IPS DF 19.7 (cell line): ENCODE measurements around the gene CLEC19A.

Experiments
- DNase-seq: peaks from one replicate; pipeline ENCODE4 v3.0.0-alpha.2; 2013; ENCODE audit warnings: low read depth, low spot score

The CLEC19A gene

DNA sequence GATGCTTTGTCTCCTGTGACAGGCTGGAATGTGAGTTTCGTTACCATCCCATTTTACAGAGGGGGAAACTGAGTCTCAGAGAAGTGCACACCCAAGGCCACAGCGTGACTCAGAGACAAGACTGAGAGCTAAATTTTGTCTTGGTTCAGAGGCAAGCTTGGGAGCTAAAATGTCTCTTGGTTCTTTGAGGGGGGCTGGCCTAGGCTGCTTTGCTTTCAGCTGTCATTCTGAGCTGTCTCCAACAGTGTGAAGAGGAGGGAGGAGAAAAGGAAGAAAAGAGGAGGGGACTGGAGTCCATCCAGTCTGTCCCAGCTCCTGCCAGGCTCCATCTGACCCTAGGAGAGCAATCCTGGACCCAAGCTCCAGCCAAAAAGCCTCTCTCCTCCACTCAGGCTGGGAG, at the start of gene CLEC19A:
Gene CLEC19A (plus strand): TSS at position 301 of the 400 bp plus-strand sequence. CDS start 121 bp downstream, outside the sequence.
- DNase-seq: no peak

DNA sequence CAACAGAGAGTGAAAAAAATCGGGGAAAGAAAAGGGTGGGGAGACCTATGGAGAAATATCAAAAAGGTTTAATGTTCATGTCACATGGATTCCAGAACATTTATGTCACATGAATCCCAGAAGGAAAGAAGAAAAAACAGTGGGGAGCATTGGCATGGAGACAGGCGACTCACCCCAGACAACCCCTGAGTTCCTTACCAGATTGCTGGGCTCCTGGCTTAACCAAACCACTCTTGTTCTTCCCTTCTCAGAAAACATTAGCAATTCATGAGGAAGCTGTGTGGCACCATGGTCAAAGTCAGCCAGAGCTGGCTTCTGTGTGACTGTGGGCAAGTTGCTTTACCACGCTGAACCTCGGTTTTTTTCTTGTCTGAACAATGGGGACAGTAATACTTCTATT, 49.6 kb upstream of the CLEC19A start:
- no peak for DNase-seq

DNA sequence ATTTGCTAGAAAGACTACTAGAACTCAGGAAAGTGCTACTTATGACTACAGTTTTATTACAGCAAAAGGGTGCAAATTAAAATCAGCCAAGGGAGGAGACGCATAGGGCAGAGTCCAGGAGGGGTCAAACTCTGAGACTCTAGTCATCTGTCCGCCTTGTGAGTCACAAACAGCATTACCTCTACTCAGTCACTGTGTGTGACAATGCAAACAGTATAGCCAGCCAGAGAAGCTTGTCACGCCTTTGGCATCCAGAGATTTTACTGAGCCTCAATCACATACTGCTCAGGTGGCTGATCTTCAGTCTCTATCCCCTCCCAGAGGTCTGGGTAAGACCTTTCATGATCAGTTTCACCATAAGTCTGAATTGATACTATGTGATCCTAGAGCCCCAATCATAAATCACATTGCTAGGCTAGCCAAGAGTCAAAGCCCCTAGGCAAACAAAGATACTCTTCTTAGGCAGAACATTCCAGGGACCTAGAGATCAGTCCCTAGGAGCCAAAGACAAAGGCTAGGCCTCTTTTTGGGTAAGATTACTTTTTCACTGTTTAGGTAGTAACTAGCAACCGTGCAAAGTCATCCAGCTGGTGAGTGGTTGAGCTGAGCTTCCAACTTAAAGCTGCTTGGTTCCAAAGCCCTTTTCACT, 48.8 kb upstream of the CLEC19A start:
- DNase-seq: no peak

DNA sequence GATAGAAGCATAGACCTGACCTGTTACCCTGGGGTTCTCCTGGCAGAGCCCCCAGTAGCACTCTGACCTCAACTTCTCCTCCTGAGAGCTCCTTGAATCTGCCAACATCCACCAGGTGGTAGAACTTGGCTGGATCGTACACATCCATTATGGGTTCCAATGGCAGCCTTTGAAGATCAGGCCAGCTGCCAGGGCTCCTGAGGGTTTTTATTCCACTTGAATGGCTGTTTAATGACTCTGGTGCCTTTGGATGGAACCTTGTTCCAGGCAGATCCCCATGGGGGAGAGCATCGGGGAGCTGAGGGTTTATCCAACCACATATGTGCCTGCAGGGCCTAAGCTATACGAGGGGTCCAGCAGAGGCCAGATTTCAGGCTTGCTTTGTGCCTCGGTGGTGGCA, 47.1 kb upstream of the CLEC19A start:
- no peak for DNase-seq

DNA sequence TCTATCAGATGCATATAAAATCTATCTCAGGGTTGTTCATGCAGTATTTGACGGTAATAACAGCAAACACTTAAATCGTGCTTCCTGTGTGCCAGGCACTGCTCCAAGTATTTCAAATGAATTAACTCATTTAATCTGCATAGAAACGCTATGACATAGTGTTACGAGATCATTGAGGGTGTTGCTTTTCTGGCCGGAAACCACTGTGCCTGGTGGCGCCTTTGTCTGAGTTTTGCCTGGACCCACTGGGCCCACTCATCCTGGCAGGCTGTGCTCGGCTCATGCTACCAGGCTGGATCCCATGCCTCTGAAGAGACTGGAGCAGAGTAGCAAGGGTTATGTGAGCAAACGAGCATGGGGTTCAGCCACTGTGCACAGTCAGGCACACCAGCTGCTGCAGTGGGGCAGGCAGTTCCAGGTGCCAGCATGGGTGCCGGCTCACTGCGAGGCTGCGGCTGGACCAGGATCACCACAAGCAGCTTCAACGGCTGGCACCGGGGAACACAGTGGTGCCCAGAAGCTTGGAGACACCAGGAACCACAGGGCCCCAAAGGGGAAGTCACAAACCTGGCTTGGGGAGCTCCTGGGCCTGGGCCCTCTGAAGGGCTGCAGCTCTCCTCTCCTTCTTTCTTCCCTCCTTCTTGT, 45.9 kb upstream of the CLEC19A start:
- no peak for DNase-seq

DNA sequence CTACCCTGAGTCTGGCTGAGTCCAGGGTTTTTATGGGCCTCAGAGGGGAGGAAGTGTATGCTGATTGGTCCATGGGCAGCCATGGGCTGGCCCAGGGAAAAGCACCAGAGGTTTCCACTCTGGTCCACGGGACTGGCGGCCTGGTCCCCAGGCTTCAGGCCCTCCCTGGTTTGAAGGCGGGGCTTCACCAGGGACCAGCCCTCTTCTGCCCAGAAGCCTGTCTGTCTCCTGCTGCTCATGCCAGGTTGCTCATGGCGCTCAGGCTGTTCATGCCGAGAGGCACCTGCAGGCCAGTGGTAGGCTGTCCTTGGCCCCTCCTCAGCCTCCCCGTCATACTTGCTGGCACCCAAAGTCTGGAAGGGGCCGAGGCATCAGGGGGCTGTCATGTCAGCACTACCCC, 45.0 kb upstream of the CLEC19A start:
- DNase-seq: no peak

DNA sequence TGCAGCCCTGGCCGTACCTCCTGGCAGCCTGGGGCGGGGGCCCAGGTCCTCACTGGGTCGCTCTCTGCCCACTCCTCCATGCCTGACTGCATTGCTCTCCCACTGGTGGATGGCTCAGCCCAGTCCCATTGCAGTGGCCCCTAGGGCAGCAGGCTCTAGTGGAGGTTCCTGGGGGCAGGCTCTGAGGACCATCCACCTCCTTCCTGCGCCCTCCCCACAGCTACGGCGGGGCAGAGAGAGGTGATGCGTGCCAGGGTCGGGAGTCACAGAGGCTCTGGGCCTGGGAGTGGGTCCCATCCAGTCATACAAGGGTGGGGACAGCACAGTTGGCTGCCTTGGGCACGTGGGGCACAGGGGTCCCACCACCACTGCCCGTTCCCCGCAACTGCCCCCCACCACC, 44.0 kb upstream of the CLEC19A start:
- DNase-seq: no peak

DNA sequence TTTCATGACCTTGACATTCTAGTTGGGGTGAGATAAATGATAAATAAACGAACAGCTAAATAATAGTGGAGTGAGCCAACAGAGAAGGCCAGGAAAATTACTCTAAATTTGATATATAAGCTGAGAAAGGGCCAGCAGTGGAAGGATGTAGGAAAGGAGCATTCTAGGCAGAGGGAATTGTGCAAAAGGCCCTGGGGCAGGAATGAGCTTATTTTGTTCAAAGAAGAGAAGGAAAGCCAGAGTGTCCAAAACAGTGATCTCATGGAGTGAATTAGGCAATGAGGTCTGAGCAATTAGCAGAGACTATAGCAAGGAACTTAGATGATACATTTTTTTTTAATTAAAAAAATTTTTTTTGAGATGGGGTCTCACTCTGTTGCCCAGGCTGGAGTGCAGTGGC, 43.3 kb upstream of the CLEC19A start:
- no peak for DNase-seq

DNA sequence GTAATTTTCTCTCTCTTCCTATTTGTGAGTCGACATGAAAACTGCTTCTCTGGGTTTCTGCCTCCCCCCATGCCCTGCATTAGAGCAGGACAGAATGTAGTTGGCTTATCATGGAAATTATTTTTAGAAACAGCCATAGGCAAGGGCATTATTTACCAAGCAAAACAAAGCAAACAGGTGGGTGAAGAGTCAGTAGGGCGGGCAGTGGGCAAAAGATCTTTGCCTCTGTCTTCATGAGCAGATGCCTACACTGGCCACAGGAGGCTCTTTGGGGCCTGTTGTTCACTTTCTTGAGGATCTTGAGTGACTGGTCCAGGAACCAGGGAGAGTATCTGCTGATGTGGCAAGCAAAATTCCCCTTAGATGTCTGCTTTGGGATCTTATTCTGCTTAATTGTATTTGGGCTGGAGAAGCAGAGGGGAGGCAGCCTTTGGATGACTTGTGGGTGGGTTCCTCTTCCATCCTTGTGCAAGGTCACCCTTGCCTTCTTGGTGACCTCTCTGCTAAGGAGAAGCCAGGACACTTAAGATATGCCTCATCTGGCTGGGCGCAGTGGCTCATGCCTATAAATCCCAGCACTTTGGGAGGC, 42.5 kb upstream of the CLEC19A start:
- no peak for DNase-seq

DNA sequence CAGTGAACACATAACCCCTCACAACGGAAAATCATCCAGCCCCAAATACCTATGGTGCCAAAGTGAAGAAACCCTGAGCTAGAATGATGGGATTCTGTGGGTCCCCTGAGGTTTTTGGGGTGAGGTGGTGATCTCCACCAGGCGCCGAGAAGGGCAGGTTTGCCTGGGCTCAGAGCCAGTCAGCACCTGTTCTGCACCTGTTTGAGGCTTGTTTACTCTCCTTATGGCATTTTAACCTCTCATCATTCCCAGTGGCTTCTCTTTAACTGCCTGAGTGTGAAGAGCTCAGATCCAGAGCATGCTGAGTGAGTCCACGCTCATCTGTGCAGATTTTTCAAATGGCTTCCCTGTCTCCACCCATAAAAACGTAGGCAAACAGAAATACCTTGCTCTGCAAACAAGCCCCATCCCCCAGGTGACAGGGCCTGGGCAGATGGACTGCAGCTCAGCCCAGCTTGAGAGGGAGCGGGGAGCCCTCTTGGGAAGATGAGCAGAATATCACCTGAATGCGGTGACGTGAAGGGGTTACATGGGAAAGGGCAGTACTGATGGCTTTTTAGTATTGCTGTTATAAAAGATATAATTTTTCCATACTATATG, 40.1 kb upstream of the CLEC19A start:
- no peak for DNase-seq

DNA sequence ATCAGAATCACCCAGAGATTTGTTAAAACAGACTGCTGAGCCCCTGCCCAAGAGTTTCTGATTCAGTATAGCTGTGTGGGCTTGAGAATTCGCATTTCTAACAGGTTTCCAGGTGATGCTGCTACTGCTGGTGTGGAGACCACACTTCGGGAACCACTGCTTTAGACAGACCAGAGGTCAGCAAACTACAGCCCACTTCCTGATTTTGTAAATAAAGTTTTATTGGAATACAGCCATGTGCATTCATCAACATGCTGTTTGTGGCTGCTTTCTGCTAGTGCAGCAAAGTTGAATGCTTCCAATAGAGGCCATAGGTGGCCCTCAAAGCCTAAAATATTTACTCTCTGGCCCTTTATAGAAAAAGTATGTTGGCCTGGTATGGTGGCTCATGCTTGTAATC, 32.6 kb upstream of the CLEC19A start:
- DNase-seq: no peak

DNA sequence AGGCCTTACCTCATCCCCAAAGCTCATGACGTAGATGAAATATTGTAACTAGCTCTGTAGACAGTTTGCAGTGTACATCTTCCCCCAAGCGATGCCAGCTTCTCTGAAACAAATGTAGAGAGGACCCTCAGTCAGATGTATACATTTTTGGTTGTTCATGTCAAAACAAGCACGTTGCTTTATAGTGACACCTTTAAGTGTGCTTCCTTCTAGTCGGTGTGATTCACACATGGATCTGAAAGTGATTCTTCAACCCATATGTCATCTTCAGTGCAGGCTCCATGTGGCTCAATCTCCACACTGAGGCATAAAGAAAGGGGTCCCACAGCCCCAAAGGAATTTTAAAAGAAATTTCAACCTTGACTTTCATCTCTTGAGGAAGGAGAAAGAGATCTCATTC, 30.9 kb upstream of the CLEC19A start:
- DNase-seq: no peak

DNA sequence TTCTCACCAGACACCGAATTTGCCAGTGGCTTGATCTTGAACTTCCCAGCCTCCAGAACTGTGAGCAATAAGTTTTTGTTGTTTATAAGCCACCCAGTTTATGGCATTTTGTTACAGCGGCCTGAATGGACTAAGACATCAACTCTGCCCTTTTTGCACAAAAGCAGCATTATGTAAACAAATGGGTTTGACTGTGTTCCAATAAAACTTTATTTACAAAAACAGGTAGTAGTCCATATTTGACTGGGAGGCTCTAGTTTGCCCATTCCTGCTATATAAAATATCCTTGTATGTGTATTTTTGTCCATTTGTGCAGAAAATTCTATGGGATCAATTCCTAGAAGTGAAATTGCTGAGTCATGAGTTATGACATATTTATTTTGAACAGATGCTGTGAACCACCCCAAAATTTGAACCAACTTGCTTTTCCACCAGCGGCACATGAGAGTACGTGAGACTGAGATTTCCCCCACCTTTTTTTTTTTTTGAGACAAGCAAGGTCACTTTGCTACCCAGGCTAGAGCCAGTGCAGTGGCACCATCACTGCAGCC, 21.3 kb upstream of the CLEC19A start:
- DNase-seq: no peak

DNA sequence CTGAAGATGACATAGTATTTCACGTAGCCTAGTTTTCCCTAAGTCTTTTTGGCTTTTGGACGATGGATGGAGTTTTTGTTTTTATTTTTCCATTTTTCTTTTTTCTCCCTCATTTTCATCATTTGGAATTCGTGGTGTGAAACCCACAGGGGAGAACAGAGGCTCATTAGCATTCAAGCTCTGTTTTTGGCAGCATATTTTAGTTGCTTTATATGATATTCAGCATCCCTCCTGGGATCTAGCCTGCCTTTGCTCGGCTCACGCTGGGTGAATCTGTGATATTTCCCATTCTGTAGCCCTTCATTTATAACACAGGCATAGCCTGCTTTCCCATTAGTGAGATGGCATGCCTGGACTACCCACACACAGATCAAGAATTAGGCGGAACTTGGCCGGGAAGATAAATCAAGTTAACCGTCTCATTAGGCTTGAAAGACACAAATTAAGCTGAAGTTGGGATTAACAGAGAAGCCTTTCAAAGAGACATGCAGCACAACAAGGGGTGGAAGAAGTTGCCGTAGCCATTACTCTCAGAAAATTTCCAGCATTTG, 20.1 kb upstream of the CLEC19A start:
- DNase-seq: no peak

DNA sequence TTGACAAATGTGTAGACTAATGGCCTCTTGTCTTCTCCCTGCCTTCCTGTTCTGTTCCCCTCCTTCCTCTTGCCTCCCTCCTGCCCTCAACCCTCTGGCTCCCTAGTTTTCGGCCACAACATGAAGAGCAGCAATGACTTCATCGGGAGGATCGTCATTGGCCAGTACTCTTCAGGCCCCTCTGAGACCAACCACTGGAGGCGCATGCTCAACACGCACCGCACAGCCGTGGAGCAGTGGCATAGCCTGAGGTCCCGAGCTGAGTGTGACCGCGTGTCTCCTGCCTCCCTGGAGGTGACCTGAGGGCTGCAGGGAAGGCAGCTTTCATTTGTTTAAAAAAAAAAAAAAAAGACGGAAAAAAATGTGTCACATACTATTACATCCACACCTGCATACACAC, 18.8 kb upstream of the CLEC19A start:
- DNase-seq: no peak

DNA sequence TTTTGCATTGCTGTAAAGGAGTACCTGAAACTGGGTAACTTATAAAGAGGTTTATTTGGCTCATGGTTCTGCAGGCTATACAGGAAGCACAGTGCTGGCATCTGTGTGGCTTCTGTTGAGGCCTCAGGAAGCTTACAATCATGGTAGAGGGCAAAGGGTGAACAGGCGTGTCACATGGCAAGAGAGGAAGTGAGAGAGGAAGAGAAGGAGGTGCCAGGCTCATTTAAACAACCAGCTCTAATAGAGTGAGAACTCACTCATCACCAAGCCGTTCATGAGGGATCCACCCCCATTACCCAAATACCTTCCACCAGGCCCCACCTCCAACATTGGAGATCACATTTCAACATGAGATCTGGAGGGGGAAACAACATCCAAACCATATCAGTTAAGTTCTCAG, 16.4 kb upstream of the CLEC19A start:
- no peak for DNase-seq

DNA sequence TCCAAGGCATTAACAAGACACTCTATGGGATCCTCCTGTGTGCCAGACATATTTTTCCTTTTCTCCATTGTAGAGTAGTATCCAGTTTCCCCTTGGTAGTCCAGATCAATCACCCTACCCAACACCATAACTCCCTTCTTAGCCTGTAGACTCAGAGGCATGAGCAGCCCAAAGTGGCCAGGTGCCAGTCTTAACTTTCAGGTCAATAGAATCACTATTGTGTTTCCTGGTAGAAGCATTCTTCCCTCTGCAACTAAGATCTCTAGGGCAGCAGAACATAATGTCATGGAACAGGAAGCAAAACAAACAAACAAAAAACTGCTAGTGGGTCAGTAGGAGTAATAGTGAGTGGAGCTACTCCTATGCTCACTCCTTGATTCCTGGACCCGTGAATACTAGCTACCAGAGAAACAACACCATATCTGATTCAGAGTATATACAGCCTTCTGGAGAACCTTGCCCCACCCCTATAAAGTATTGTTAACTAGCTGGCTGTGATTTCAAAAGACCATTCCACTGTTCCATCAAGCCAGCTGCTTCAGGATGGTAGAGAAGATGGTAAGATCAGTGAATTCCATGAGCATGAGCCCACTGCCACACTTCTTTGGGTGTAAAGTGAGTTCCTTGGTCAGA, 11.2 kb upstream of the CLEC19A start:
- DNase-seq: no peak

DNA sequence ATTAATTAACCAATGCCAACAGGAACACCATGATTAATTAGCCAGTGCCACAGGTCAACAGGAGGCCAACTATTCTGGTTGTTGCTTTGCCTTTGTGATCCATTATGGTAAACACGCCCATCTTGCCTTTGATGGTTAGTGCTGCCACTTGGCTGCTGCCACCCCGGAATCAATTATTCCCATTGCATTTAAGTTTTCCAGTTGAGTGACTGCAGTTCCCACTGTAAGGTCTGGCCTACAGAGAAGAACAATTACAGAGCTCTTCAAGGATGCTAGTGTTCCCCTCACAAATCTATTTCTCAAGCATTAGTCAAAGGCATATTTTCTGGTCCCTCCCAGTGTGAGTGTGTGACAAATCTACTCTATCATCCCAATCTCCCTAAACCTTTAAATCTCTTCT, 7.1 kb upstream of the CLEC19A start:
- DNase-seq: no peak

DNA sequence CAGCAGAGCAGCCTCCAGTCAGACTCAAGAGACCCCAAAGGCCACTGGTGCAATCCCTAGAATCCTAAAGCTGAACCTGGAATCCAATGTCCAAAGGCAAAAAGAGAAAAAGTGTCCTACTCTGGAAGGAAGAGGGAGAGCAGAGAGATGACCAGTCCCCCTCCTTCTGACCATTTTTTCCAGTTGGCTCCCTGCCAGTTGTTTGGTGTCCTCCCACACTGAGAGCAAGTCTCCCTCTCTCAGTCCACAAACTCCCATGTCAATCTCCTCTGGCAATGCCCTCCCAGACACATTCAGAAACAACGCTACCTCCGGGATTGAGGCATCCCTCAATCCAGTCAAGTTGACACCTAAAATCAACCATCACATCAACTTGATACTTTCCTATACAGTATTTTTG, 4.3 kb upstream of the CLEC19A start:
- no peak for DNase-seq

DNA sequence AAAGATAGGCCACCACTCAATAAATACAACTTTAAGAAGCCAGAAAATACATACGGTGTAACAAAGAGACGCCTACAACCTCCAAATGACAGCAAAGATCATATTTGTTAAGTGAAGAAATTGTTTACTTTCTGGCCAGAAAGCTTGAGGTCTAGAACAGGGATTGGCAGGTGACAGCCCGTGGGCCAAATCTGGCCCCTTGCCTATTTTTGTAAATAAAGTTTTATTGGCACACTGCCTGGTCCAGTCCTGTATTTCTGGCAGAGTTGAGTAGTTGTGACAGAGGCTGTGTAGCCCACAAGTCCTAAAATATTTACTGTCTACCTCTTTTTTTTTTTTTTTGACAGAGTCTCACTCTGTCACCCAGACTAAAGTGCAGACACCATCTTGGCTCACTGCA, 3.4 kb upstream of the CLEC19A start:
- DNase-seq: no peak

DNA sequence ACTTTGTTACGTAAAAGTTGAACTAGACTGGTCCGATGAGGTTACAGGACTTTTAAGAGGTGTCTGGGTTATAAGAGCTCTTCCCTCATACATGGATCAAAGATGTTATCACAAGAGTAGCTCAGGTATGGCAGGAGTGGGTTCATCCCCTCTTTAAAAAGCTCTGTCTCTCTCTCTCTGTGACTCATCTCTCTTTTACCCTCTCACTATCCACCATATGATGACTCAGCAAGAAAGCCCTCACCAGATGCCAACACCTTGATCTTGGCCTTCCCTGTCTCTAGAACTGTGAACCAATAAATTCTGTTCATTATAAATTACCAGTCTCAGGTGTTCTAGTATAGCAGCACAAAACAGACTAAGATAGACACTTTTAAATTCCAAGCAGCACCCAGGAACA, 1.9 kb upstream of the CLEC19A start:
- DNase-seq: no peak

DNA sequence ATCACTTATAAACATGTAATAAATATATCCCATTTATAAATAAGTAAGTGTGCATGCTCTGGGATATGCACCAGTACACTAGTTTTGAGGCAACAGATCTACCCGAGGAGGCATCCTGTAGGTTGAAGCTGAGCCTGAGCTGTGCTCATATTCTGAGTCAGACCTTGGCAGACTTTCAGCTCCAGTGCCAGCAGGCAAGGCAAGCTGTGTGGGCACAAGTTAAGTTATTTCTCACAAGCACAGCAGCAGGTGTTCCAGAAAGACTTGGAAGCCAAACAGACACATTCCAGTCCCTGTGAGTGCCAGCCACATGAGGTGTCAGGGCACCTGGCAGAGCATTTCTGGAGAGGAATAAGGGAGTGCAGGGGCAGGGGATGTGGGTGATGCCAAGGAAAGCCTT, 1.3 kb upstream of the CLEC19A start:
- DNase-seq: no peak
